Measurements from ENCODE around the gene CLK1. TPM values are rescaled to one million over a fixed set of nuclear protein-coding genes. Genes with fewer than 3 reads are reported as not detected.

The CLK1 gene
- total RNA-seq, 1 donor from 2014 or later = 99.2 TPM

- no peak overlapping the region for H3K9ac ChIP-seq (ENCODE audit: low read depth in 1 of 3, low read length in 3 of 3)
- H3K36me3 ChIP-seq (ENCODE audit: control insufficient read depth in 3 of 3, insufficient read depth in 3 of 3, low read length in 3 of 3) = peaks cover 28 to 59% (median 29%) of the 10 kb centered on the region in 3 donors
- no peaks in the 10 kb centered on the region for H3K9me3 ChIP-seq (ENCODE audit: control insufficient read depth in 3 of 3, low read length in 3 of 3)
- H3K27me3 ChIP-seq (ENCODE audit: control insufficient read depth in 3 of 3, insufficient read depth in 3 of 3, low read length in 3 of 3) = no peaks in the 10 kb centered on the region
- no peak overlapping the region for H3K27ac ChIP-seq (ENCODE audit: low read depth, low read length)
- H3K4me1 ChIP-seq (ENCODE audit: control insufficient read depth in 3 of 3, insufficient read depth in 3 of 3, low read length in 3 of 3) = no peaks in the 10 kb centered on the region
- no peak overlapping the region for H3K4me3 ChIP-seq (ENCODE audit: low read length in 3 of 3)
Measured at GRCh38 chr2:200878289-200878880, 13.9 kb upstream of the CLK1 start.

DNA sequence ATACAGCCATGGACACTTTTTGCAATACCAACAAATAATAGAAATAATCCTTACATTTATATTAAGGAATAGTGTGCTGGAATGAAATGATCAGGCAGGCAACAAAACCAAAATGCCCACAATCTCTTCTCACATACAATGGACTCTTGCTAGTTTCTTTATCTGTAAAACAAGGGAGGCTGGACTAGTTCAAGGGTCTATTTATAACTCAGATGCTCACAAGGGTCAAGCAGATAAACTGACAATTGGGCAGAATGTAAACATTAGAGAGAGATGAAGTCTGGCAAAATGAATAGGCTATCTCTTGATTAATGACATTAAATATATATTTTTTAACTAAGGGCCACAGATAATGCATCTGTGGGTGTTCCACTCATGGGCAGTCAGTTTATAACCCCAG, 13.0 kb upstream of the CLK1 start:
- no peak overlapping the region for H3K4me3 ChIP-seq (ENCODE audit: low read length in 3 of 3)
- no peak overlapping the region for H3K9ac ChIP-seq (ENCODE audit: low read depth in 1 of 3, low read length in 3 of 3)
- no peaks in the 10 kb centered on the region for H3K9me3 ChIP-seq (ENCODE audit: control insufficient read depth in 3 of 3, low read length in 3 of 3)
- no peak overlapping the region for H3K27ac ChIP-seq (ENCODE audit: low read depth, low read length)
- H3K36me3 ChIP-seq (ENCODE audit: control insufficient read depth in 3 of 3, insufficient read depth in 3 of 3, low read length in 3 of 3) = peaks cover 28 to 52% (median 29%) of the 10 kb centered on the region in 3 donors
- H3K4me1 ChIP-seq (ENCODE audit: control insufficient read depth in 3 of 3, insufficient read depth in 3 of 3, low read length in 3 of 3) = no peaks in the 10 kb centered on the region
- H3K27me3 ChIP-seq (ENCODE audit: control insufficient read depth in 3 of 3, insufficient read depth in 3 of 3, low read length in 3 of 3) = no peaks in the 10 kb centered on the region

GRCh38 chr2:200873560-200873959, 9.1 kb upstream of the CLK1 start:
- no peaks in the 10 kb centered on the region for H3K27me3 ChIP-seq (ENCODE audit: control insufficient read depth in 3 of 3, insufficient read depth in 3 of 3, low read length in 3 of 3)
- H3K27ac ChIP-seq (ENCODE audit: low read depth, low read length) = no peak overlapping the region
- peaks cover 15 to 27% (median 21%) of the 10 kb centered on the region in 3 donors for H3K36me3 ChIP-seq (ENCODE audit: control insufficient read depth in 3 of 3, insufficient read depth in 3 of 3, low read length in 3 of 3)

DNA sequence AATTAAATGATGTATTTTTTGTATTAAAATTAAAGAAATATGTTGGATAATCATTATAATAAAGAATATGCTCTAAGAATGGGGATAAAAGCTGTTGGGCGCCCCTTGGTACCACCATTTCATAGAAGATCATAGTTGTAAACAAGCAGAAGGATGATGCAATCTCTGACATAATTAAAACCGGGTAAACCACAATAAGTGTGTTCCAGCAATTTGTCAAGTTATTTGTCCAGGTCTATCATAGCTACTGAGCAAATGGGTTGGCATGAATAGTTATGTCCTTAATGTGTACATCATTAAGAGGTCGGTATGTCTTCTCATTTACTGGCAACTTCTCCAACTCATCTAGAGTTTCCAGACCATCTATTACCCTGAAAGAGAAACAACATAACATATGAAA, 6.7 kb upstream of the CLK1 start:
- Histone ChIP-seq H3K9me3 (ENCODE audit: control insufficient read depth in 3 of 3, low read length in 3 of 3) (no peaks in the 10 kb centered on the region), H3K27ac (ENCODE audit: low read depth, low read length) (no peak overlapping the region), H3K4me3 (ENCODE audit: low read length in 3 of 3) (no peak overlapping the region), H3K36me3 (ENCODE audit: control insufficient read depth in 3 of 3, insufficient read depth in 3 of 3, low read length in 3 of 3) (peaks cover 8 to 13% (median 10%) of the 10 kb centered on the region in 3 donors), H3K4me1 (ENCODE audit: control insufficient read depth in 3 of 3, insufficient read depth in 3 of 3, low read length in 3 of 3) (peaks cover 0 to 10% (median 0%) of the 10 kb centered on the region in 3 donors), H3K9ac (ENCODE audit: low read depth in 1 of 3, low read length in 3 of 3) (no peak overlapping the region), H3K27me3 (ENCODE audit: control insufficient read depth in 3 of 3, insufficient read depth in 3 of 3, low read length in 3 of 3) (no peaks in the 10 kb centered on the region)

More at GRCh38 chr2:200873560-200873959, 9.1 kb upstream of the CLK1 start:
- no peak overlapping the region for H3K4me3 ChIP-seq (ENCODE audit: low read length in 3 of 3)
- H3K9me3 ChIP-seq (ENCODE audit: control insufficient read depth in 3 of 3, low read length in 3 of 3) = no peaks in the 10 kb centered on the region
- H3K4me1 ChIP-seq (ENCODE audit: control insufficient read depth in 3 of 3, insufficient read depth in 3 of 3, low read length in 3 of 3) = no peaks in the 10 kb centered on the region
- no peak overlapping the region for H3K9ac ChIP-seq (ENCODE audit: low read depth in 1 of 3, low read length in 3 of 3)

- no peaks in the 10 kb centered on the region for H3K27me3 ChIP-seq (ENCODE audit: control insufficient read depth in 3 of 3, insufficient read depth in 3 of 3, low read length in 3 of 3)
- H3K4me1 ChIP-seq (ENCODE audit: control insufficient read depth in 3 of 3, insufficient read depth in 3 of 3, low read length in 3 of 3) = peaks cover 5 to 14% (median 7%) of the 10 kb centered on the region in 3 donors
- no peak overlapping the region for H3K9ac ChIP-seq (ENCODE audit: low read depth in 1 of 3, low read length in 3 of 3)
- H3K4me3 ChIP-seq (ENCODE audit: low read length in 3 of 3) = no peak overlapping the region
- H3K27ac ChIP-seq (ENCODE audit: low read depth, low read length) = no peak overlapping the region
- H3K36me3 ChIP-seq (ENCODE audit: control insufficient read depth in 3 of 3, insufficient read depth in 3 of 3, low read length in 3 of 3) = peaks cover 0 to 6% (median 2%) of the 10 kb centered on the region in 3 donors
- no peaks in the 10 kb centered on the region for H3K9me3 ChIP-seq (ENCODE audit: control insufficient read depth in 3 of 3, low read length in 3 of 3)
Measured at GRCh38 chr2:200869014-200869413, 4.6 kb upstream of the CLK1 start.

DNA sequence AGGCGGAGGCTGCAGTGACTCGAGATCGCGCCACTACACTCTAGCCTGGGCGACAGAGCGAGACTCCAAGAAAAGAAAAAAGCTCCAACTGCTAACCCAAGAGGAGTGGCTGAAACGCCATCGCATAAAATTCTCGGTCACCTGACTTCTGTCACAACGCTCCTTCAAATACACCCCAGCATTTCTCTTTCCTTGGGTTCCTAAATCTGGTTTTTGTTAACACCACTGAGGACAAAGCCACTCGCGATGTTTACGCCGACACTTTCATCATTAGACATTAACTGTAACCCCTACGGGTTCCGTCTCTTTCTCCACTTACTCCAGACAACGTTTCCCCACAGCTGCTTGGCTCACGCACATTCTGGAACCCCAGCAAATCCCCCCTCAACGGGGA, 679 bp downstream of the CLK1 start:
- peaks cover 6 to 8% (median 8%) of the 10 kb centered on the region in 3 donors for H3K36me3 ChIP-seq (ENCODE audit: control insufficient read depth in 3 of 3, insufficient read depth in 3 of 3, low read length in 3 of 3)
- peak overlapping the region; percentile 100 for H3K27ac ChIP-seq (ENCODE audit: low read depth, low read length)
- peaks cover 21 to 34% (median 25%) of the 10 kb centered on the region in 3 donors for H3K4me1 ChIP-seq (ENCODE audit: control insufficient read depth in 3 of 3, insufficient read depth in 3 of 3, low read length in 3 of 3)
- H3K27me3 ChIP-seq (ENCODE audit: control insufficient read depth in 3 of 3, insufficient read depth in 3 of 3, low read length in 3 of 3) = no peaks in the 10 kb centered on the region
- H3K9ac ChIP-seq (ENCODE audit: low read depth in 1 of 3, low read length in 3 of 3) = peak overlapping the region; percentile 100
- H3K9me3 ChIP-seq (ENCODE audit: control insufficient read depth in 3 of 3, low read length in 3 of 3) = no peaks in the 10 kb centered on the region
- peak overlapping the region; percentile 91 to 100 (median 100) for H3K4me3 ChIP-seq (ENCODE audit: low read length in 3 of 3)

- no peaks in the 10 kb centered on the region for H3K27me3 ChIP-seq (ENCODE audit: control insufficient read depth in 3 of 3, insufficient read depth in 3 of 3, low read length in 3 of 3)
Measured at GRCh38 chr2:200862532-200863000, 1.9 kb downstream of the CLK1 start.

GRCh38 chr2:200861617-200862155, 2.8 kb downstream of the CLK1 start:
- Histone ChIP-seq H3K27ac (ENCODE audit: low read depth, low read length) (peak overlapping the region; percentile 100), H3K27me3 (ENCODE audit: control insufficient read depth in 3 of 3, insufficient read depth in 3 of 3, low read length in 3 of 3) (no peaks in the 10 kb centered on the region), H3K4me3 (ENCODE audit: low read length in 3 of 3) (peak overlapping the region; percentile 91 to 100 (median 100)), H3K4me1 (ENCODE audit: control insufficient read depth in 3 of 3, insufficient read depth in 3 of 3, low read length in 3 of 3) (peaks cover 26 to 29% (median 28%) of the 10 kb centered on the region in 3 donors), H3K9me3 (ENCODE audit: control insufficient read depth in 3 of 3, low read length in 3 of 3) (no peaks in the 10 kb centered on the region), H3K36me3 (ENCODE audit: control insufficient read depth in 3 of 3, insufficient read depth in 3 of 3, low read length in 3 of 3) (peaks cover 22 to 29% (median 28%) of the 10 kb centered on the region in 3 donors), H3K9ac (ENCODE audit: low read depth in 1 of 3, low read length in 3 of 3) (peak overlapping the region; percentile 46 to 60 (median 47))

More at GRCh38 chr2:200862532-200863000, 1.9 kb downstream of the CLK1 start:
- H3K9me3 ChIP-seq (ENCODE audit: control insufficient read depth in 3 of 3, low read length in 3 of 3) = no peaks in the 10 kb centered on the region
- peak overlapping the region; percentile 91 to 100 (median 100) for H3K4me3 ChIP-seq (ENCODE audit: low read length in 3 of 3)
- peak overlapping the region; percentile 100 for H3K9ac ChIP-seq (ENCODE audit: low read depth in 1 of 3, low read length in 3 of 3)
- peaks cover 14 to 21% (median 19%) of the 10 kb centered on the region in 3 donors for H3K36me3 ChIP-seq (ENCODE audit: control insufficient read depth in 3 of 3, insufficient read depth in 3 of 3, low read length in 3 of 3)
- H3K27ac ChIP-seq (ENCODE audit: low read depth, low read length) = peak overlapping the region; percentile 100
- H3K4me1 ChIP-seq (ENCODE audit: control insufficient read depth in 3 of 3, insufficient read depth in 3 of 3, low read length in 3 of 3) = peaks cover 26 to 35% (median 28%) of the 10 kb centered on the region in 3 donors

DNA sequence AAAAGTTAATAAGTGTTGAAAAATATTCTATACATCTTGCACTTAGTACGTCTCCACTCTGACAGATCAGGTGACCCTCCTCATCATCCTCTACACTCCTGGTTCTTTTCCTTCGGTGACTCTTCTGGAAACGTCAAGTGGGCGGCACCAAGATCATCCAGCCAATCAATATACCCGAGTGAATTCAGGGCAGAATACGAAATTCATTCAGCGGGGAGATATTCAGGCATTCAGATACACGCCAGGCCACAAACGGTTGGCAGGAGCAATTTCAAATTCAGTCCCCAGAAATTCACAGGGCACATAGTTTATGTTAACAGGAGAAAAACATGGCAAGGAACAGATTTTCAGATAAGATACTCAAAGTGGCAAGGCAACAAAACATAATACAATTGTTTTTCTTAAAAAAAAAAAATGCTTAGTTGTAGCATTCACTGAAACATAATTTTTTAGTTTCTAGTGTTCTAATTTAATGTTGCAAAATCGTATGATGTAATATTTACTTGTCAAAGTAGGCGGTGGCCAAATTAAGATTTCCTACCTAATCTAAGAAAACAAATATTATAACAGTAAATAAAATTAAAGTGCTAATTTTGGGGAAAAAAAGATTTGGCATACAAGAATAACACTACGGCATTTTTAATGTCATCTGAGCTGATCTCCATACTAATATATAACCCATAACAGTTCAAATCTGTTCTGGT, 4.2 kb downstream of the CLK1 start:
- peak overlapping the region; percentile 21 for H3K27ac ChIP-seq (ENCODE audit: low read depth, low read length)
- H3K4me3 ChIP-seq (ENCODE audit: low read length in 3 of 3) = peak overlapping the region in 2 of 3 donors; percentile 38 to 100
- no peaks in the 10 kb centered on the region for H3K9me3 ChIP-seq (ENCODE audit: control insufficient read depth in 3 of 3, low read length in 3 of 3)
- H3K4me1 ChIP-seq (ENCODE audit: control insufficient read depth in 3 of 3, insufficient read depth in 3 of 3, low read length in 3 of 3) = peaks cover 23 to 27% (median 24%) of the 10 kb centered on the region in 3 donors
- H3K9ac ChIP-seq (ENCODE audit: low read depth in 1 of 3, low read length in 3 of 3) = peak overlapping the region in 2 of 3 donors; percentile 4 to 12
- no peaks in the 10 kb centered on the region for H3K27me3 ChIP-seq (ENCODE audit: control insufficient read depth in 3 of 3, insufficient read depth in 3 of 3, low read length in 3 of 3)
- peaks cover 34 to 41% (median 41%) of the 10 kb centered on the region in 3 donors for H3K36me3 ChIP-seq (ENCODE audit: control insufficient read depth in 3 of 3, insufficient read depth in 3 of 3, low read length in 3 of 3)

Data from skeletal muscle tissue (tissue), 4 donors.